Stomach (tissue), 9 donors: Measurements from ENCODE around the gene UGT2A1. TPM values are rescaled to one million over a fixed set of nuclear protein-coding genes. Genes with fewer than 3 reads are reported as not detected.

Source experiments
- DNase-seq, 2 donors: peaks; one replicate each; pipeline versions ENCODE4 v3.0.0 to v3.0.0-alpha.2; 2013 to 2019
- H3K27ac ChIP-seq, 5 donors: fragments of 200-600 bp in 4 of 5; sonication (generic) in 4 of 5; one replicate each; pipeline ENCODE4 v1.5.1; 2013 to 2019; ENCODE audit warnings: mild to moderate bottlenecking in 1 of 5, moderate library complexity in 1 of 5
- H3K27me3 ChIP-seq, 3 donors: fragments of 200-600 bp; sonication (generic); one replicate each; pipeline ENCODE4 v1.5.1; 2017 to 2019; ENCODE audit warnings: mixed run types in 1 of 3
- H3K36me3 ChIP-seq, 4 donors: fragments of 200-600 bp; sonication (generic); 1 replicate in 3 of 4; 2 replicates in 1 of 4; pipeline ENCODE4 v1.5.1; 2016 to 2019
- H3K4me1 ChIP-seq, 4 donors: fragments of 200-600 bp; sonication (generic); one replicate each; pipeline ENCODE4 v1.5.1; 2016 to 2019
- H3K4me3 ChIP-seq, 4 donors: fragments of 200-600 bp; sonication (generic) in 3 of 4; one replicate each; pipeline ENCODE4 v1.5.1; 2016 to 2019; ENCODE audit warnings: mild to moderate bottlenecking in 1 of 4
- H3K9me3 ChIP-seq, 4 donors: fragments of 200-600 bp; sonication (generic); one replicate each; pipeline ENCODE4 v1.5.1; 2016 to 2019
- EP300 ChIP-seq: sonication (generic); formaldehyde crosslinking; IDR thresholded peaks from one replicate; pipeline ENCODE4 v1.6.1; 2017; ENCODE audit warnings: antibody characterized with exemption
- POLR2A ChIP-seq, 4 donors: fragments of 450-650 bp; IDR thresholded peaks; one replicate each; pipeline ENCODE4 v1.6.1; 2016; ENCODE audit warnings: antibody characterized with exemption in 4 of 4, control low read depth in 2 of 4, mild to moderate bottlenecking in 1 of 4, moderate library complexity in 1 of 4
- POLR2AphosphoS5 ChIP-seq, 3 donors: sonication (generic); formaldehyde crosslinking; IDR thresholded peaks; one replicate each; pipeline ENCODE4 v1.6.1; 2016; ENCODE audit warnings: antibody characterized with exemption in 3 of 3
- WGBS, 5 donors: extraction: QIAGEN DNeasy Blood & Tissue Kit in 3 of 5; methylation state at CpG; one replicate each; pipeline versions ENCODE4 v1.1.5 to v1.1.7; 2013 to 2018; 5-methylcytosine and 5-hydroxymethylcytosine counted together
- intact Hi-C: fragments of 100-400 bp; cut with DNase I; formaldehyde crosslinking; loops from one replicate; pipeline ENCODE4 v1.15.1; 2023; ENCODE audit warnings: low total_unique reads
- polyA plus RNA-seq, 3 donors: library from polyadenylated mRNA; stranded (reverse); fragments of 200-250 nt; gene quantifications; one replicate each; pipeline ENCODE4 v1.2.3, GENCODE V29; 2013
- total RNA-seq, 5 donors: library from RNA; depleted of rRNA; stranded (reverse); fragments of >200 nt; gene quantifications; one replicate each; pipeline versions ENCODE4 v1.1.0 to v1.2.3, GENCODE V29; 2014 to 2016
- TF ChIP-seq, protein P1 (sequence below), 7 experiments: fragments of 450-650 bp in 4 of 7; fragments of 200-600 bp in 3 of 7; sonication (generic) in 3 of 7; IDR thresholded peaks; one replicate each; pipeline ENCODE4 v1.5.1; 2016 to 2019; ENCODE audit warnings: antibody characterized with exemption in 7 of 7, control low read depth in 2 of 7, mild to moderate bottlenecking in 1 of 7
- donor health status: healthy with polysubstance abuse.
- donor health status: Bipolar disorder and iron deficiency.
- donor health status: healthy.

Gene UGT2A1
- total and polyA plus RNA-seq, 8 donors: not detected

- Histone ChIP-seq H3K4me1 (no peaks in the 10 kb centered on the region), H3K9me3 (no peaks in the 10 kb centered on the region), H3K27me3 (no peaks in the 10 kb centered on the region), H3K4me3 (no peak overlapping the region), H3K36me3 (no peaks in the 10 kb centered on the region), H3K27ac (no peak overlapping the region)
- no peak for DNase-seq
- WGBS, 5 donors: 81 to 91% (median 88%) methylated on average over 2 of the region's 2 CpGs
- intact Hi-C loops: no loop called here
- TF ChIP-seq POLR2AphosphoS5 (IDR thresholded peaks at IDR 0.05) (no peak), EP300 (no peak), POLR2A (IDR thresholded peaks at IDR 0.05) (no peak)
- TF ChIP-seq, protein P1, sequence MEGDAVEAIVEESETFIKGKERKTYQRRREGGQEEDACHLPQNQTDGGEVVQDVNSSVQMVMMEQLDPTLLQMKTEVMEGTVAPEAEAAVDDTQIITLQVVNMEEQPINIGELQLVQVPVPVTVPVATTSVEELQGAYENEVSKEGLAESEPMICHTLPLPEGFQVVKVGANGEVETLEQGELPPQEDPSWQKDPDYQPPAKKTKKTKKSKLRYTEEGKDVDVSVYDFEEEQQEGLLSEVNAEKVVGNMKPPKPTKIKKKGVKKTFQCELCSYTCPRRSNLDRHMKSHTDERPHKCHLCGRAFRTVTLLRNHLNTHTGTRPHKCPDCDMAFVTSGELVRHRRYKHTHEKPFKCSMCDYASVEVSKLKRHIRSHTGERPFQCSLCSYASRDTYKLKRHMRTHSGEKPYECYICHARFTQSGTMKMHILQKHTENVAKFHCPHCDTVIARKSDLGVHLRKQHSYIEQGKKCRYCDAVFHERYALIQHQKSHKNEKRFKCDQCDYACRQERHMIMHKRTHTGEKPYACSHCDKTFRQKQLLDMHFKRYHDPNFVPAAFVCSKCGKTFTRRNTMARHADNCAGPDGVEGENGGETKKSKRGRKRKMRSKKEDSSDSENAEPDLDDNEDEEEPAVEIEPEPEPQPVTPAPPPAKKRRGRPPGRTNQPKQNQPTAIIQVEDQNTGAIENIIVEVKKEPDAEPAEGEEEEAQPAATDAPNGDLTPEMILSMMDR (IDR thresholded peaks at IDR 0.05): no peak
These were observed 10.1 kb downstream of the UGT2A1 start for GRCh38 chr4:69642961-69643360.

- WGBS, 5 donors: 71 to 98% (median 95%) methylated on average over 2 of the region's 2 CpGs
- Histone ChIP-seq H3K27me3 (no peaks in the 10 kb centered on the region), H3K4me1 (no peaks in the 10 kb centered on the region), H3K4me3 (no peak overlapping the region), H3K36me3 (no peaks in the 10 kb centered on the region), H3K9me3 (no peaks in the 10 kb centered on the region), H3K27ac (no peak overlapping the region)
- TF ChIP-seq POLR2A (IDR thresholded peaks at IDR 0.05) (no peak), EP300 (no peak), POLR2AphosphoS5 (IDR thresholded peaks at IDR 0.05) (no peak)
- TF ChIP-seq, protein P1 (IDR thresholded peaks at IDR 0.05): no peak
- DNase-seq: no peak
- intact Hi-C loops: no loop called here
These were observed 12.8 kb downstream of the UGT2A1 start for GRCh38 chr4:69640289-69640688.

GRCh38 chr4:69639542-69639941 is 13.5 kb downstream of the UGT2A1 start, which contains the start of gene UGT2A2:
UGT2A2 (minus strand) TSS chr4:69639642; CDS start chr4:69639640, 2 bp downstream.
- 87 to 97% (median 96%) methylated on average over 3 of the region's 3 CpGs for WGBS, 5 donors
- no peaks in the 10 kb centered on the region for H3K4me1 ChIP-seq
- TF ChIP-seq POLR2AphosphoS5 (IDR thresholded peaks at IDR 0.05) (no peak), POLR2A (IDR thresholded peaks at IDR 0.05) (no peak), EP300 (no peak)
- TF ChIP-seq, protein P1 (IDR thresholded peaks at IDR 0.05): no peak
- no peaks in the 10 kb centered on the region for H3K9me3 ChIP-seq
- intact Hi-C loops: no loop called here
- no peak within 1 kb of the TSS for H3K4me3 ChIP-seq
- H3K27ac ChIP-seq: no peak within 1 kb of the TSS
- H3K27me3 ChIP-seq: no peaks in the 10 kb centered on the region
- no peak for DNase-seq
- H3K36me3 ChIP-seq: no peaks in the 10 kb centered on the region

- intact Hi-C loops: no loop called here
- no peaks in the 10 kb centered on the region for H3K36me3 ChIP-seq
- no peak overlapping the region for H3K4me3 ChIP-seq
- no peak overlapping the region for H3K27ac ChIP-seq
- TF ChIP-seq, protein P1 (IDR thresholded peaks at IDR 0.05): peak in 4 of 7 experiments; percentile 27 to 43 (median 39)
- TF ChIP-seq POLR2AphosphoS5 (IDR thresholded peaks at IDR 0.05): no peak
- H3K9me3 ChIP-seq: peaks cover 0 to 4% (median 0%) of the 10 kb centered on the region in 4 donors
- DNase-seq: peak in 1 of 2 donors; percentile 77
- 61 to 68% (median 67%) methylated on average over 6 of the region's 6 CpGs for WGBS, 5 donors
- H3K27me3 ChIP-seq: no peaks in the 10 kb centered on the region
- H3K4me1 ChIP-seq: no peaks in the 10 kb centered on the region
These were observed 35.9 kb downstream of the UGT2A1 start for GRCh38 chr4:69617083-69617694.
